HPDE6-E6E7 (cell line): ENCODE data around the gene TNFAIP6.

Experiments used
- DNase-seq: peaks from one replicate; pipeline ENCODE4 v3.0.0; 2011; ENCODE audit warnings: missing footprints; ENCODE audit errors: extremely low spot score

The TNFAIP6 gene

DNA sequence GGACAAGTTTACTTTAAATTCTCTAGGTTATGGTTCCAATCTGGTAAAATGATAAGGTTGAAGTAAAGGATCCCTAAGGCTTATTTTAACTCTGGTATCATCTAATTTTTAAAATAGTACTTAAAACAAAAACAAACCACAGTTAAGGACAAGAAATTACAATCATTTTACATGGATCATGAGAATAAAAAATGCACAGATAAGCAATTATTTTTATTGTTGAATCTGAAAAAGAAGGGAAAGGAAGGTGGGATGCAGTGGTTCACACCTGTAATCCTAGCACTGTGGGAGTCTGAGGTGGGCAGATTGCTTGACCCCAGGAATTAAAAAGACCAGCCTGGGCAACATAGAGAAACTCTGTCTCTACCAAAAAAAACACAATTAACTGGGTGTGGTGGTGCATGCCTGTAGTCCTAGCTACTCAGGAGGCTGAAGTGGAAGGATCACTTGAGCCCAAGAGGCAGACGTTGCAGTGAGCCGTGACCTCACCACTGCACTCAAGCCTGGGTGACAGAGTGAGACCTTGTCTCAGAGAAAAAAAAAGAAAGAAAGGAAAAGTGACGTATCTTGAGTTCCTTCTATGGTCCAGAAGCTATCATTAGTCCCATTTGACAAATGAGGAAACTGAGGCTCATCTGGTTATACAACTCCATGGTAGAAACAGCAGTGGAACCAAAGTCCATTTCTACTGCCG, 2.5 kb downstream of the TNFAIP6 start:
- DNase-seq, result no peak

GRCh38 chr2:151361674-151362370, 4.4 kb downstream of the TNFAIP6 start:
- DNase-seq, result no peak

GRCh38 chr2:151363709-151364108, 6.3 kb downstream of the TNFAIP6 start:
- no peak for DNase-seq

DNA sequence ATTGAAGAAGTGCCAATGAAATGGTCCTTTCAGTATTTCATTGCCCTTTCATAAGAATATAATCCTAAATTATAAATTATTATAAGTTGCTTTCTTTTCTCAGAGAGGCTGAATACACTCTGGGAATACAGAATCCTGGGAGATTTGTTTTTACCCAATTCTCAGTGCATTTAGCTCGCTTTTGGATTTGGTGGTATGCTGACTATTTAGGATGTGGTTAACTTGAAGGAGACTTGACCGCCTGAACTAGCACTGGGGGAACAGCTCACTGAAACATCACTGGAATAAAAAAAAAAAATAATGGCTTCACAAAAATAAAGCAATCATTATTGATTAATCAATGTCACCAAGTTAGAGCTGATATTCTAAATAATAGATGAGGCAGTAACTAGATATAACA, 10.2 kb downstream of the TNFAIP6 start:
- DNase-seq, result no peak

DNA sequence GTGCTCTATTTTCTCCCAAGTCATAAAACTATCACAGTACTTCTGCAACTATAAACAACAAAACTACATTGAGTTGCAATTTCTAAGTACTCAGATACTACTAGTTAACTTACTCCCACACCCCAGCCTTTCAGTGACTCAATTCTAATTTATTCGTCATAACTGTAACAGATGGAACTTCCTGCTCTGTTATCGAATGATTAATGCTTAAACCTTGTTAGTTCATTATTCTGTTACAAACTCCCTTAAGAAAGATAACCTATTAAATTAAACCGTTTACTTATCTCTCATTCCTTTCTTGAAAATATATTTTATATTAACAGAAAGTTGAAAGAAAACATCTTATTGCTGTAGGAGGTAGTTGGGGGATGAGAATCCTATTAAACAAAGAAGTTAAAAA, 17.0 kb downstream of the TNFAIP6 start:
- DNase-seq, result peak; percentile 72

- DNase-seq, result no peak
These were observed 21.8 kb downstream of the TNFAIP6 start for GRCh38 chr2:151379169-151379568.

- DNase-seq, result no peak
These were observed 23.3 kb downstream of the TNFAIP6 start for GRCh38 chr2:151380580-151381235.

GRCh38 chr2:151381266-151381665, 23.9 kb downstream of the TNFAIP6 start:
- DNase-seq, result no peak

GRCh38 chr2:151388011-151388410, 30.6 kb downstream of the TNFAIP6 start:
- DNase-seq, result no peak

DNA sequence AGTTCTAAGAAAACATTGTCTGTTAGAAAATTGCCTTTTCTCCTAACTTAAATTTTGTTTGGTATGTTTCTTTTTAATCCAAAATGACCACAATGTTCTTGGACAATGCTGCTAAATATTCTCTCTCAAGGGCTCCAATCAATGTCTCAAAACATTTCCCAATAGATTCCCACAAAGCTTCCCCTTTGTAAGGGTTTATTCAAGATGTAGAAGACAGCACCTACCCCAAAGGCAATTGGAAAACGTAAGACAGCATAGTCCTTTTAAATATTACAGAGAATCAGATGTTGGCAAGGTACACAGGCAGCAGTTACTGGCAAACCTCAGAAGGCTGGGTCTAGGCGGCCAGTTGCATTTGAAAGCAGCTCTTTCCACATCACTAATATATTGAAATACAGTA, 34.0 kb downstream of the TNFAIP6 start:
- DNase-seq, result no peak

DNA sequence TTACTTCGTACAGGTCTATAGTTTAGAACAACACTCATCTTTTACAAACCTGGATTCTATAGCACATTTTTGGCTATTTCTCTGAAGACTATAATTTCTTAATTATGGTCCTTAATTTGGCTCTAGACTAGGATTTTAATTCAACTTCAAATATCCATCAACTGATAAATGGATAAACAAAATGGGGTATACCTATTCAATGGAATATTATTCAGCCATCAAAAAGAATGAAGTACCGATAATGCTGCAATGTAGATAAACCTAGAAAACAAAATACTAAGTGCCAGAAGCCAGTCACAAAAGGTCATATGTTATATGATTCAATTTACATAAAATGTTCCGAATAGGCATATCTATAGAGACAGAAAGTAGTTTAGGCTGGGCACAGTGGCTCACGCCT, 37.1 kb downstream of the TNFAIP6 start:
- no peak for DNase-seq

GRCh38 chr2:151395509-151396374, 38.4 kb downstream of the TNFAIP6 start:
- no peak for DNase-seq

- DNase-seq, result no peak
These were observed 42.6 kb downstream of the TNFAIP6 start for GRCh38 chr2:151399981-151400380.

DNA sequence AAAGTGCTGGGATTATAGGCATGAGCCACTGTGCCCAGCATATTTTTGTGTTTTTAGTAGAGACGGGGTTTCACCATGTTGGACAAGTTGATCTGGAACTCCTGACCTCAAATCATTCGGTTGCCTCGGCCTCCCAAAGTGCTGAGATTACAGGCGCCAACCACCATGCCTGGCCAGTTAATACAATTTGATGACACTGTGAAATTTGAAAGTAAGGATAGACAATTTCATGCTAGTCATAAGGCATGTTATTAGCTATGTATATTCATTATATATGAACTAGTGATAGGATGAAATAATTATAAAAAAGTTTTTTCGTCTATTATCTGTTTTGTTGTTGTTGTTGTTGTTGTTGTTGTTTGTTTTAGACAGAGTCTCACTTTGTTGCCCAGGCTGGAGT, 43.8 kb downstream of the TNFAIP6 start:
- no peak for DNase-seq

GRCh38 chr2:151403914-151404313, 46.5 kb downstream of the TNFAIP6 start:
- no peak for DNase-seq

DNA sequence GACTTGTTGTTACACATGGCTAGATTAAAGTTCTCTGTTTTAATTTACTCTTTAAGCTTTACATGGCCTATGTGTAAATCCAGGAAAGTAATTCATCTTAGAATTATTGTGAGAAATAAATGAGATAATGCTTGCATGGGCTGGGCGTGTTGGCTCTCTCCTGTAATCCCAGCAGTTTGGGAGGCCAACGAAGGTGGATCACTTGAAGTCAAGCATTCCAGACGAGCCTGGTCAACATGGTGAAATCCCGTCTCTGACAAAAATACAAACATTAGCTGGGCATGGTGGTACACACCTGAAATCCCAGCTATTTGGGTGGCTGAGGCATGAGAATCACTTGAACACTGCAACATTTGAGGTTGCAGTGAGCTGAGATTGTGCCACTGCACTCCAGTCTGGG, 48.0 kb downstream of the TNFAIP6 start:
- no peak for DNase-seq

- DNase-seq, result no peak
These were observed 49.9 kb downstream of the TNFAIP6 start for GRCh38 chr2:151407281-151407680.

GRCh38 chr2:151408788-151409600, 51.6 kb downstream of the TNFAIP6 start:
- DNase-seq, result no peak

DNA sequence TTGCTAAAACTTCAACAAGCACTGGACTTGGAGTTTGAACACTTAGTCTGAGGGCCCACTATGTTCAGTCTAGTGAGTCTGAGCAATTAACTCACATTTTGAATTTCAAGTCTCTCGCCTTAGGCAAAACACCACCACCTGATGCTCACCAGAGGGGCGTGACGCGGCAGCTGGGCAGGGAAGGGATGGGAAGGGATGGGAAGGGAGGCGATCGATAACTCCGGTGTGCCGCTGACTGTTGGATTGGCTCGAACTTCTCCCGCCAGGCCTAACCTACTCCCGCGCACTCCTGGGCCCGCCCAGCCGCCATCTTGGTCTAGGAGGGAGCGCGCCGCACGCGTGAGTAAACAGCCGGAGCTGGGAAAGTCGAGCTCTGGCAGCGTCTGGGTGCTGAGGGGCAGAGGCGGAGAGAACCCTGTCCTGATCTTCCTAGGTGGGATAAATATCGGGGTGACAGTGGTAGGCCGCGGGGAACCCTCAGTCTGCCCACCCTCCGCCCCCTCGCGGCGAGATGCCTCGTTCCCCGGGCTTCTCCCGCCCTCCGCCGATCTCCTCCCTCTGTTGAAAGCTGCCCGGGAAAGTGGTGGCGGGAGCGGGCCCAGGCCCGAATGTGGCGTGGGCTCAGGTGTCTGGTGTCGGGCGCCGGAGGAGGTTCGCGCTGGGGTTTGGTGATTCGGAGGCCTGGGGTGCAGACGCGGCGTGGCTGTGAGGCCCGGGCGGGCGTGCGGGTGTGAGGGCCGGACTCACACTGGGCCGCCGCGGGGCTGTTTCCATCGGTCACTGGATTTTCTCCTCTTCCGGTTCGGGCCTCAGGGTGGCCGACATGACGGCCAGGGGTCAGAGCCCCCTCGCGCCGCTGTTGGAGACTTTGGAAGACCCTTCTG, 52.5 kb downstream of the TNFAIP6 start, which contains the start of gene RIF1:
RIF1 (plus strand) TSS at position 302 of the 884 bp plus-strand sequence; CDS start at position 824, 522 bp downstream.
- DNase-seq, result peak; percentile 93

- DNase-seq, result peak; percentile 32
These were observed 53.1 kb downstream of the TNFAIP6 start for GRCh38 chr2:151410485-151410834.
